GM10266 (cell line): Measurements from ENCODE around the gene TRPM1.
A peak's percentile ranks its signal among the peaks of the same experiment; 100 is the strongest.

ENCODE experiments used
- DNase-seq: peaks from one replicate; pipeline ENCODE4 v3.0.0; 2012; ENCODE audit errors: extremely low spot score
- TF ChIP-seq, protein P1 (sequence below): IDR thresholded peaks from 2 replicates; pipeline ENCODE4 v1.5.1; 2012; ENCODE audit warnings: mild to moderate bottlenecking, low read depth; ENCODE audit not compliant: control insufficient read depth, insufficient read depth; ENCODE audit errors: missing control alignments

TRPM1 gene

DNA sequence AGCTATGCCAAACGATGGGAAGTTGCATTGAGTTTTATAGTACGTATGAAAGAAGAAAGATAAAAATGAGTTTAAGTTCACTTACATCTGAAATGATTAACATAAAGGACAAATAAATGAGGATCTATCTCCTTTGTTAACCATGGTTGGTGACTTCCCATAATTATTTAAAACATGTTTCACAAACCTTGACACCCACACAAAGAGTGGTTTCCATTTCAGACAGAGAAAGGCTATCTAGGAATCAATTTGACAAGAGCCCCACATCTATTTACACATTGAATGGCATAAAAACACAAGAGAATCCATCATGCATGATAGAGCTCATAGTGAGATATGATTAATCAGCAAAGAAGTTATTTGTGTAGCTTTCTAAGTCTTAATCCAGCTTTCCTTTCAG, 95.9 kb downstream of the TRPM1 start:
- TF ChIP-seq, protein P1, sequence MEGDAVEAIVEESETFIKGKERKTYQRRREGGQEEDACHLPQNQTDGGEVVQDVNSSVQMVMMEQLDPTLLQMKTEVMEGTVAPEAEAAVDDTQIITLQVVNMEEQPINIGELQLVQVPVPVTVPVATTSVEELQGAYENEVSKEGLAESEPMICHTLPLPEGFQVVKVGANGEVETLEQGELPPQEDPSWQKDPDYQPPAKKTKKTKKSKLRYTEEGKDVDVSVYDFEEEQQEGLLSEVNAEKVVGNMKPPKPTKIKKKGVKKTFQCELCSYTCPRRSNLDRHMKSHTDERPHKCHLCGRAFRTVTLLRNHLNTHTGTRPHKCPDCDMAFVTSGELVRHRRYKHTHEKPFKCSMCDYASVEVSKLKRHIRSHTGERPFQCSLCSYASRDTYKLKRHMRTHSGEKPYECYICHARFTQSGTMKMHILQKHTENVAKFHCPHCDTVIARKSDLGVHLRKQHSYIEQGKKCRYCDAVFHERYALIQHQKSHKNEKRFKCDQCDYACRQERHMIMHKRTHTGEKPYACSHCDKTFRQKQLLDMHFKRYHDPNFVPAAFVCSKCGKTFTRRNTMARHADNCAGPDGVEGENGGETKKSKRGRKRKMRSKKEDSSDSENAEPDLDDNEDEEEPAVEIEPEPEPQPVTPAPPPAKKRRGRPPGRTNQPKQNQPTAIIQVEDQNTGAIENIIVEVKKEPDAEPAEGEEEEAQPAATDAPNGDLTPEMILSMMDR: no peak
- no peak for DNase-seq

DNA sequence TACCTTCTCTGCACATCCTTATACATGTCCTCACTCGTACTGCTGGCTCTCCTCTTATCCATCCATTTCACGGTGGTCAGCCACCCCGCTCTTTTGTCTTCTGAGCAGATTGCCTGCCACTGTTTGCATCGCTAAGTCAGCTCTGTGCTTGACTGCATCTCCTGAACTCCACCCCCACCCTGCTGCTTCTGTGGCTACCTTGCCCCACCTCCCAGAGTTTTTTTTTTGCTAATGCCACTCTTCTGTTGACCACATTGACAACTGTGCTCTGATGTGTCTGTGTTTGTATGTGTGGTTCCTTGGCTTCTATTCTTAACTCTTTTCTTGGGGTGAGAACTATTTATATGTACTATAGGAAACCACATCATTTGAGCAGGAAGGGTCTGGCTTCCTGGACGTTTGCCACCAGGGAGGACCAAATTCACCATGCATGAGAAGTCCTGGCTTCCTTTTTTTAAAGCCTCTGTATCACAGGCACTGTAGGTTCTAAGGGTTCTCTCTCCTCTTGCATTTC, 97.2 kb downstream of the TRPM1 start:
- DNase-seq: peak; percentile 67
- TF ChIP-seq, protein P1: no peak

- no peak for DNase-seq
- TF ChIP-seq, protein P1: no peak
Measured at GRCh38 chr15:31001702-31002101, 99.8 kb downstream of the TRPM1 start.

DNA sequence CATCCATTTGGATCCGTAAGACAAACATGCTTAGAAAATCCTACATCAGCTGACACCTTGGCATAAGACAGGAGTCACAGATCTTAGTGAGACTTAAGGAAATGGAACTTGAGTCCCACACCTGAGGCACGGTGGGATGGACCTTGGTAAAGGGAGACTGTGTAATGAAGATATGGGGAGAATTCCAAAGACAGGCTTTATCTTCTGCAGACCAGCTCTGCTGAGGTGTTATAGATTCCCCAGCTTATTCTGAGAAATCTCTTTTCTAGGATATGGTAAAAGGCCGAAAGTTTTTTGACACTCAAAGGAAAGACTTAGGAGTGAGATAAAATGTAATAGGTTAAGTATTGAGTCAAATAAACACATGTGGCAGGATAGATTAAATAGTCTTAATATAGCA, 101.8 kb downstream of the TRPM1 start:
- TF ChIP-seq, protein P1: no peak
- DNase-seq: no peak

DNA sequence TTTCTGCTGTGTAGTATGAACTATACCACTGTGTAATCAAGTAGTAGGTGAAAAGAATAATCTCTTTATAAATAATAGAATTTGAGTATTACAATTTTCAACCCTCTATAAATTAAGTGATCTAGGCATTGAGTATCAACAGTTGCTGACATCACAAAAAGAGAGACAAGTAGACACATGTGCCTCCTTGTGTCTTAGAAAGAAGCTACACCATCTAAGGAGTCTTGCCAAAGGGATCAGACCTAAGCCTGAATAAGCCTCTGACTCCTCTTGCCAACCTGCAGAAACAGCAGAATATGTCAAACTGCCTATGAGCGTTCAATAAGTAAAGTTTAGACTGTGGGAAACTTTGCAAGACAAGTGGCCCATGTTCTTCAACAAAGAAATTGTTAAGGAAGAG, 104.3 kb downstream of the TRPM1 start:
- TF ChIP-seq, protein P1: no peak
- no peak for DNase-seq

- TF ChIP-seq, protein P1: no peak
- DNase-seq: no peak
Measured at GRCh38 chr15:30992249-30992864, 109.2 kb downstream of the TRPM1 start.
